Measurements from ENCODE around the gene ACSL1. TPM values are rescaled to one million over a fixed set of nuclear protein-coding genes. Genes with fewer than 3 reads are reported as not detected.

The ACSL1 gene
- total and polyA plus RNA-seq, 2 experiments from 2014 or later, result 6.2 to 13.1 TPM

GRCh38 chr4:184854673-184855072 is 28.9 kb upstream of the ACSL1 start (continued):
- TF ChIP-seq ZNF462 (CRISPR knock-in tag; IDR thresholded peaks at IDR 0.05) (no peak), ZNF114 (CRISPR knock-in tag; IDR thresholded peaks at IDR 0.05) (no peak), JUNB (IDR thresholded peaks at IDR 0.05; ENCODE audit: unreplicated experiment) (no peak), ZNF331 (CRISPR knock-in tag; IDR thresholded peaks at IDR 0.05; ENCODE audit: low read depth) (no peak), STAT1 (IDR thresholded peaks at IDR 0.05; ENCODE audit: unreplicated experiment) (no peak), EZH2 (IDR thresholded peaks at IDR 0.05; ENCODE audit: low read depth, unreplicated experiment) (no peak)
- TF ChIP-seq, protein P1, sequence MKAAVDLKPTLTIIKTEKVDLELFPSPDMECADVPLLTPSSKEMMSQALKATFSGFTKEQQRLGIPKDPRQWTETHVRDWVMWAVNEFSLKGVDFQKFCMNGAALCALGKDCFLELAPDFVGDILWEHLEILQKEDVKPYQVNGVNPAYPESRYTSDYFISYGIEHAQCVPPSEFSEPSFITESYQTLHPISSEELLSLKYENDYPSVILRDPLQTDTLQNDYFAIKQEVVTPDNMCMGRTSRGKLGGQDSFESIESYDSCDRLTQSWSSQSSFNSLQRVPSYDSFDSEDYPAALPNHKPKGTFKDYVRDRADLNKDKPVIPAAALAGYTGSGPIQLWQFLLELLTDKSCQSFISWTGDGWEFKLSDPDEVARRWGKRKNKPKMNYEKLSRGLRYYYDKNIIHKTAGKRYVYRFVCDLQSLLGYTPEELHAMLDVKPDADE (IDR thresholded peaks at IDR 0.05), result no peak

- H3F3A ChIP-seq (replicated peaks; ENCODE audit: low read depth), result no peaks in the 10 kb centered on the region
- no peaks in the 10 kb centered on the region for H3K79me2 ChIP-seq (replicated peaks; ENCODE audit: insufficient read depth)
- H3K4me1 ChIP-seq (ENCODE audit: insufficient read depth), result no peaks in the 10 kb centered on the region
- Mint-ChIP-seq H3K4me1 (no peaks in the 10 kb centered on the region), H3K36me3 (ENCODE audit: low read depth) (no peaks in the 10 kb centered on the region), H3K27me3 (ENCODE audit: insufficient read depth, low read depth, poor library complexity) (peaks cover 3% of the 10 kb centered on the region), H3K9me3 (no peaks in the 10 kb centered on the region; the same call in 2 of the 3 replicates), H3K4me3 (no peak overlapping the region), H3K27ac (no peak overlapping the region)
- no peak overlapping the region for H3K27ac ChIP-seq (ENCODE audit: low read depth)
- H3K4me2 ChIP-seq, result no peak overlapping the region
- H3K9me2 ChIP-seq (ENCODE audit: insufficient read depth), result peaks cover 3% of the 10 kb centered on the region; the same call in 1 of the 2 replicates
- no peak overlapping the region for H3K4me3 ChIP-seq
- H2AFZ ChIP-seq, result no peak overlapping the region
- H3K27me3 ChIP-seq (ENCODE audit: insufficient read depth), result no peaks in the 10 kb centered on the region
- ATAC-seq, result no peak
- H3K36me3 ChIP-seq (ENCODE audit: insufficient read depth), result no peaks in the 10 kb centered on the region
- H4K20me1 ChIP-seq (replicated peaks; ENCODE audit: insufficient read depth), result no peaks in the 10 kb centered on the region
- DNase-seq (ENCODE audit: low spot score), result no peak
- TF ChIP-seq ZNF331 (CRISPR knock-in tag; IDR thresholded peaks at IDR 0.05; ENCODE audit: low read depth) (no peak), CREB1 (CRISPR knock-in tag; IDR thresholded peaks at IDR 0.05; ENCODE audit: low read depth) (no peak), NANOG (IDR thresholded peaks at IDR 0.05; ENCODE audit: borderline replicate concordance) (no peak), EZH2phosphoT487 (IDR thresholded peaks at IDR 0.05; ENCODE audit: unreplicated experiment) (no peak), STAT1 (IDR thresholded peaks at IDR 0.05; ENCODE audit: unreplicated experiment) (no peak), CTCF (conservative IDR thresholded peaks at IDR 0.05; ENCODE audit: low read depth in 2 of 2) (no peak)
- TF ChIP-seq, protein P1 (IDR thresholded peaks at IDR 0.05), result no peak
Observed at GRCh38 chr4:184853436-184853835, 27.7 kb upstream of the ACSL1 start.

Measured in GM23338 (cell line).